HG03342 (cell line): ENCODE results near the gene ABLIM2.

ENCODE experiments used
- ATAC-seq: cut with Tn5 transposase; IDR thresholded peaks from one replicate; pipeline ENCODE4 v1.9.1; 2021; ENCODE audit warnings: mild to moderate bottlenecking, moderate library complexity; ENCODE audit not compliant: unreplicated experiment

Gene ABLIM2

DNA sequence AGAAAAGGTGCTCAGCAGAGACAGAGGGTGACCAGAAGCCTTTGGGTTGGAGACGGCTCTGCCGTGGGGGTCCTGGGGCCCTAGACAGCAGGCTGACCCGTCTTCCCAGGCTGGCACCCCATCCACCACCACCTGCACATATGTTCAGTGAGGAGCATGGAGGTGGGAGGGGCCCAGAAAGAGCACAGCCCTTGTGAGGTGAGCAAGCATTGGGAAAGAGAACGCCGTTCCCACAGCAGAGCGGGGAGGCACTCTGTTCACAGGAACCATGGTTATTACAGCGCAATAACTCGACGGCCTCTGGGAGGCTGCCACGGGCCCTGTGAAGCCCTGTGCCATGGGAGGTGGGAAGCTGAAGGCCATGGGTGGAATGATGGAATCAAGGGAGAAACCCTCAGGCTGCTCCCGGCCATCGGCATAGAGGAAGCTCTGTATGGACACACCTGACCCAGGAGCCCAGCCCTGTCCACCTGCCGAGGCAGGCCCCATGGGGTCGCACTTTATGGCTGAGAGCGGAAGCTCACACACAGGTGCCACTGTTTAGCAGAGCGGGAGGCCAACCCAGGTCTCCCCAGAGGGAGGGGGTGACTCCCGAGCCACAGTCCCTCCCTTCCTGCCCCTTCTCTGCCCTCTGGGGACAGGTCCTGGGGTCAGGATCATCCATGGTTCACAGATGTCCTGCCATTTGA is 125.4 kb downstream of the ABLIM2 start:
- ATAC-seq, result no peak

DNA sequence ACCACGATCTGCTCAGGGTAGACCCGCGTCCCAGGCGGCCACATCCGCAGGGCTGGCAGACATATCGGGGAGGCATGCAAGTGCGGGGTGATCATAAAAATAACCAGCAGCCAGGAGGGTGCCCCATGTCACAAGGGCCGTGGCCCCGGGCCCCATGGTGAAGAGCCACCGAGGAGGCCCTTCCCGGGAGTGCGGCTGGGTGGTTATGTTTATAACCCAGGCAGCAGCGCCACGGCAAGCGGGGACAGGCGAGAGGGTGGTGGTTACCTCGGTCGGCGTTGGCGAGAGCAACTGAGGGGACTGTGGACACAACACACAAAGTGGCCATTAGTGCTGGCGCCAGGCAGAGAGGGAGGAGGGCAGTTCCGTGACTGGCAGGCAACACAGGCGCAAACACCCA is 126.2 kb downstream of the ABLIM2 start:
- ATAC-seq, result no peak

DNA sequence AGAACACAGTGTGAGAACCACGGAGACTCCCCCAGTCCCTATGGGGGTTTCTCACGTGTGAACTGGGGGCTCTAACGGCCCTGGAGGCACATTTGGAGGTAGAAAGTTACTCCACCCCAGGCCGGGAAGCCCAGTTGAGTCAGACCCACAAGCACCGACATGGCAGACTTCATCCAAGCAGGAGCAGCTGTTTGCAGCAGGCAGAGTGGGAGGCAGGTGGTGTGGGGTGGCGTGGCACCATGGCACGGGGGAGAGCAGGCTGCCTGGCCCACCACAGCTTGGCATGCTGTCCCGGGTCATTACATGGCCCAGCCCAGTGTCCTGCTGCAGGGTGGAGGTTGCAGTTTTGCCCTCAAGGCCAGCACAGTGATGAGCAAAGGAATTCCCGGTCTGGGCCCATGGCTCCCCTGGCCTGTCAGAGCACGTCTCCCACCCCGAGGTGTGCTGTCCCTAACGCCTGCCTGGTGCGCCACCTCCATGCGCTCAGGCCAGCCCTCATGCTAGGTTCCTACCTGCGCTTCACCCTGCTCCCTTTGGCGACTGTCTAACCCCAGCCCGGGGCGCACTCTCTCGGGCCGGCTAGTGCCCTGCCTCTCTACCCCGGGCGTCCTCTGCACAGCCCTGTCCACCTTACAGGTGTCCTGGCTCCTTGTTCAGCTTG is 128.4 kb downstream of the ABLIM2 start:
- no peak for ATAC-seq

DNA sequence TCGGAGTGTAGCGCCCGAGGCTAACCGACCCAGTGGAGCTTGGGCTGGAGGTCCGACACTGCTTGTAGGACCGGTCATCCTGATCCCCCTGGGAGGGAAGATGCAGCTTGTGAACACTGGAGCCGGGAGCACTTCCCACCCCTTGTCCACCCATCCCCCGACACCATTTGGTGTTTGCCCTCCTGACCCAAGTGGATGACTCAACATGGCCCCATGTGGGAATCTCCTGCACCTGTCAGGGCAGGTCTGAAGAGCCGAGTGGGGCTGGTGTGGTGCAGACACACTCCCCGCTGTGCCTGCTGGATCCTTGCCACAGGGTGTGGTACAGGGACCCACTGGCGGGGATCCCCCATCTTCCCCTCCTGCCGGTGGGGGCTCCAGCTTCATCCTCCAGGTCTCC is 128.9 kb downstream of the ABLIM2 start:
- ATAC-seq, result no peak

GRCh38 chr4:8028884-8029568 is 129.6 kb downstream of the ABLIM2 start:
- ATAC-seq, result no peak

DNA sequence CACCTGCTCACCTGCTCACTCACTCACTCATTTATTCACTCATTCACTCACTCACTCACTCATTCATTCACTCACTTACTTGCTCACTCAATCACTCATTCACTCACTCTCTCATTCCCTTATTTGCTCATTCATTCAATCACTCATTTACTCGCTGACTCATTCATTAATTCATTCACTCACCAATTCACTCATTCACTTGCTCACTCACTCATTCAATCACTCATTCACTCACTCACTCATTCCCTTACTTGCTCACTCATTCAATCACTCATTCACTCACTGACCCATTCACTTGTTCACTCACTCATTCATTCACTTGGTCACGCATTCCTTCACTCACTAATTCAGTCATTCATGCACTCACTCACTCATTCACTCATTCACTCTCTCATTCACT is 130.2 kb downstream of the ABLIM2 start:
- no peak for ATAC-seq

DNA sequence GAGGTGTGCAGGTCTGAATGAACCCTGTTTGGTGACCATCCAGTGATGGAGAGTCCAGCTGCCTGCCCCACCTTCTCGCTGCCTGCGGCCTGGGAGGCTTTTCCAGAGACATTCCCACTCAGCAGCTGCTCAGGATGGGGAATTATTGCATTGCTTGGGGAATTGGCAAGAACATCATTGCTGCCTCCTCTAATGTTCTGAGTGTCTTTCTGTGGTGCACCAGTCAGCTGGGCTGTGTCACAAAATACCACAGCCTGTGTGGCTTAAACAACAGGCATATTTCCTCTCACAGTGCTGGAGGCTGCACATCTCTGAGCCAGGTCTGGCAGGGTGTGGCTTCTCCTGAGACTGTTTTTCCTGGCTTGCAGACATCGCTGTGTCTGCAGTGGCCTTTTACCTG is 132.2 kb downstream of the ABLIM2 start:
- no peak for ATAC-seq

GRCh38 chr4:8025668-8026067 is 132.9 kb downstream of the ABLIM2 start:
- ATAC-seq, result no peak

DNA sequence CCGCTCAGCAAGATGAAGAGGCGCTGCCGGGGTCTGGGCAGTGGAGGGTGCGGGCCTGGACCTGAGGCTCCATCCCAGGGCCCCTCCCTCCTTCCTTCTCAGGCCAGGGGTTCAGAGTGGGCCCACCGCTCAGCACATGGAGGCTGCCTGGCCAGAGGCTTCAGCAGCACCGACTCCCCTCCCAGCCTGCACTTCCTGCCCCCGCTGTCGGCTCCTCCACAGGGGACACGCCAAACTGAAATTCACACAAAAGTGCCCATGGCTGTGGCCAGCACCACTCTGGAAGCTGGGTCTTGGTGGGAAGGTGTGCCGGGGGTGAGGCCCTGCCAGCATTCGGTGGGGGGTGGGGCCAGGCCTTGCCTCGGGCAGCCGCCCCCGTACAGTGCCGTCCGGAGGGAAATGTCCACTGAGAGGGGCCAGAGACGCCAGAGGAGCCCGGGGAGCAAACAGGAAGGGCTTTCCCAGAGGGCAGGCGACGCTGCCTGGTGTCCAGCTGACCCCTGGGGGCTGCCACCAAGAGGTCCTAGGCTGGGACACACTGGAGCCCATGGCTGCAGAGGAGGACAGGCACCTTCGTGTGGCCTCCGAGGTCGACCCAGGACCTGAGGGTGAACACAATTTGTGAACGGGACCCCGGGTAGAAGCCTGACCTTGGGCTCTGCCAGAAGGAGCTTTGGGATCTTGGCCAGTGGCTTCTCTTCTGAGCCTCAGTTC is 134.4 kb downstream of the ABLIM2 start:
- ATAC-seq, result no peak

GRCh38 chr4:8023696-8024033 is 134.9 kb downstream of the ABLIM2 start:
- ATAC-seq, result no peak

DNA sequence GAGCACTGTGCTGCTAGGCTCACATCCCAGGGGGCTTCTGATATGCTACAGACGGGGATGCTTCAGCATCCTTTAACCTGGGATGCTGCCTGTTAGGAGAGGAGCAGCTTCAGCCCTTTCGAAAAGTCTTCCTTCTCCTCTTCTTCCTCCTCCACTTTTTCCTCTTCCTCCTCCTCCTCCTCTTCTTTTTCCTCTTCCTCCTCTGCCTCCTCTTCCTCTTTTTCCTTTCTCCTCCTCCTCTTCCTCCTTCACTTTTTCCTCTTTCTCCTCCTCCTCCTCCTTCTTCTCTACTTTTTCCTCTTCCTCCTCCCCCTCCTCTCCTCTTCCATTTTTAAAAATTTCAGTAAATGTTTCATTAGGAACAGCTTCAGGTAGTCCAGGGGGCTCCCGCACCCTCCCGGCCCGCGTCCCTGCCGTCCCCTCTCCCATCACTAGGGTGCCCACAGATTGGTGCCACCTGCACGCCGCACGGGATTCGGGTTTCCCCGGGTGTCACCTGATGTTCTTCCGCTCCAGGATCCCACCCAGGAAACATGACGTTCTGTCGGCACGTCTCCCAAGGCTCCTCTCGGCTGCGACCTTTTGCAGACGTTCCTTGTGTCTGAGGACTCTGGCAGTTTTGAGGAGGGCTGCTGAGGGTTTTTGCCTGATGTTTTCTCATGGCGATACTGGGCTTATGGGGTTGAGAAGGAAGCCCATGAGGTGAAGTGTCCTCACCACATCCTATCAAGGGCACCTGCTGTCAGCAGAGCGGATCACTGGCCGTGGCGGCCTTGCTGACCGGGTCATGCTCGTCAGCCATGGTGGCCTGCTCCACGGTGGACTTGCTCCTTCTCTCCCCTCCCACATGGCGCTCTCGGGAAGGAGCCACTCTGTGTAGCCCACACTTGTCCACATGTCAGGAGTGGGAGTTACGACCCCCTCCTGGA is 135.6 kb downstream of the ABLIM2 start:
- ATAC-seq, result no peak

DNA sequence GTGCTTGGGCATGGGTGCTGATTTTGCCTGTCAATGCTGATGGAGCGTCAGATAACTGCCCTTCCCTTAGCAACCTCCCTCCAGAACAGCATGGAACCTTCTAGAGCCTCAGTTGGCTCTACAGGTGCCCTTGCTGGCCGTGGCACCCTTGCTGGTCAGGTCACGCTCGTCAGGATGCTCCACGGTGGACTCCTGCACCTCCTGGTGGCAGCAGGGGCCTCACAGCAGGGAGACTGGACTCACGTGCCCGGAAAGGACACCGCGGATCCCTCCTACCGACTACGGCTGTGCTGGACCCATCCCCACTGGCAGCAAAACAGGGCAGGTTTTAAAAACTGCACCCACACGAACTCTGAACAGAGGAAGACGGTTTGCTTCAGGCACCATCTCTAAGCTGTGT is 136.8 kb downstream of the ABLIM2 start:
- ATAC-seq, result no peak

DNA sequence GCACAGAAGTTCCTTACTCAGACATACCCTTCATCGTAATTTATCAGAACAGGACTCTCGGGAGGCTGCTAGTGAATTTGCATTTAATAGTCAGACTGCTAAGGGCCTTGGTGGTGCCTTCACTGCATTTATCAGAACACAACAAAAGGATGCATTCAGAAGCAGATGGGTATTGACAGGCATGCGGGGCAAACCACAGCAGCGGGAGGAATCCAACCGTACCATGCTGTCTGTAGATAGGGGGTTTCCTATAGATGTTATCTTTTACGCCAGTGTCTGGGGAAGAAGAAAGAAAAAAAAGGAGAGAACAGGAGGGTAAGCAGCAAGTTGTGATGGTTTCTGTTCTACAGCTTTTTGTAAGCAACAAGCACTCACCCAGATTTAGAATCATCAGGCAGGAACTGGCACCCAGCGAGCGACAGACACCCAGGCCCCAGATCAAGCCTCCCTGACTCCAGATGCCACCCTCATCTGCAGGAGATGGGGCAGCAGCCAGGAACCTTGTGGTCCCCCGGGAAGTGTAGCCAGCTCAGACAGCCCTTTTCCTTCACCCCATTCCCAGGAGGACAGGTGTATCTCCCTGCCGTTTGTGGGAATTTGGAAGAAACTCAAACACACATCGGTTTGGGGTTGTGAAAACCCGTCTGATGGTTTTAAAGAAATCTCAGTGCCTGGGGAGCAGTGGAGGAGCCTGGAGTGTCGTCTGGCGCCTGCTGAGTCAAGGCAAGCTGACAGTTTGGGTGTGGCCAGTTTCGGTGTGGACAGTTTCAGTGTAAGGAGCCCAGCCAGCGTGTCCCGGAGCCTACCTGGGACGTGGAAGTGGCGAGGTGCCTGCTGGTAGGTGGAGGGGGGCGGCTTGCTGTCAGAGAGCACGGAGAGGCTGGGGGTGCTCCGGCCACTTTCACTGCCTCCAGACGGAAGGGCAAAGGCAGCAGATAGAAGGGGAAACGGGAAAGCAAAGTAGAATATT is 138.9 kb downstream of the ABLIM2 start:
- no peak for ATAC-seq

DNA sequence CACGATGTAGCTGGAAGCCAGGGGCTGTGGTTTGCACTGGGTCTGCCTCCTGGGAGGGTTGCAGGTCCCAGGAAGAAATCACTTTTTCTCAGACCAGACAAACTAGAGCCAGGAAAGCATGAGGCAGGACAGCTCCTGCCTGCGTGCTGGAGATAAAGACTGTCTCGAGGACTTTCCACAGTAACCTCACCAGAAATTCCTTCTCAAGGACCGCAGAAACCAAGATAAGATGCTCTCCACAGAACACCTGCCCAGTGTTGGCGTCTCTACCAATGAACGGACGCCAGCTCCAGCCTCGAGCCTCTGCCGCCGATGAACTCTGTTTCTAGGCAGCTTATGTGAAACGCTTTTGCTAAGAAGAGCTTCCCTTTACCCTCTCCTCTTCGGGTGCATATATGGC is 142.1 kb downstream of the ABLIM2 start:
- ATAC-seq, result no peak

- ATAC-seq, result no peak
Measured at GRCh38 chr4:8015512-8015911, 143.1 kb downstream of the ABLIM2 start.

DNA sequence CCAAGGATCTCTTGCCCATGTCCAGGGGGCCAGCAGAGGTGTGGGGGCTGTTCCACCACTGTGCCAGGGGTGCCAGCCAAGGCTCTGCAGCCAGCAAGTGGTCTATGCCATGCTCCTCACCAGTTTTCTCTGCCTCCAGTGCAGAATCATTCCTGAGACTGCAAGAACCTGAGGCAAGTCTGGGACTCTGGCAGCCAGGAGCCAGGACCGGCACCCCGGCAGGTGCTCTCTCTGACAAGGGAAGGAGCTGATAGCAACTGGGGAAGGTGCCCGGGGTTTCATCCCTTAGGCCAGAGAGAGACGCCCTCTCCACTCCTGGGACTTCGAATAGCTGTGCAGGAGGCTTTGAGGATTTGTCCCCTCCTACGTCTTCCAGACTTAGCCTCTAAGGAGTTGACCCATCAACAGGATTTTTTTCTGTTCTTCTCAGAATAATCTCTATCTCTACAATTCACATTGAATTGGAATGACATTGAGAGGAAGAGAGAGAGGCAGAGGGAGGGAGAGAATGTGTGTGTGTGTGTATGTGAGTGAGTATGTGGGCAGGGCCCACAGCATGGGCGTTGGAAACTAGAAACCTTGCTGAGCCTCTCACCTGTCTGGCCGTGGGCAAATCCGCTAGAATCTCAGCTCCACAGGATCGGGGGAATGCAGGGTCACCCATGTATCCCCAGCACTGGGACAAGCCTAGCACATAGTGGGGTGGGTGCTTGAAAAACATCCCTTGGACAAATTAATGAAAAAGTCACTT is 144.5 kb downstream of the ABLIM2 start:
- no peak for ATAC-seq

DNA sequence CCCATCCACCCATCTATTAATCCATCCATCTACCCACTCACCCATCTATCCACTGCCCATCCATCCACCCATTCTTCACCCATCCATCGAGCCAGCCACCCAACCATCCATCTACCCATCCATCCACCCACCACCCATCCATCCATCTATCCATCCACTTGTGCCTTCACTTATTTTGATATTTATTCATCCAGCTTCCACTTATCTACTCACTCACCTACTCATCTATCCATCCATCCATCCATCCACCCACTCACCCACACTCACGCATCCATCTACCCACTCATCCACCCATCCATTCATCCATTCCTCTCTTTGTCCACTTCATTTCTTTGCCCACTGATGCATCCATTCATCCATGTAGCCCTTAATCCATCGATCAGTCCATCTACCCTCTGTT is 146.1 kb downstream of the ABLIM2 start:
- ATAC-seq, result no peak

GRCh38 chr4:8010618-8011017 is 148.0 kb downstream of the ABLIM2 start:
- no peak for ATAC-seq
